Measurements from ENCODE around the gene TMEM178B. TPM values are rescaled to one million over a fixed set of nuclear protein-coding genes. Genes with fewer than 3 reads are reported as not detected.
A peak's percentile ranks its signal among the peaks of the same experiment; 100 is the strongest.

Gene TMEM178B
- total RNA-seq, 2 experiments from 2014 or later = not detected

DNA sequence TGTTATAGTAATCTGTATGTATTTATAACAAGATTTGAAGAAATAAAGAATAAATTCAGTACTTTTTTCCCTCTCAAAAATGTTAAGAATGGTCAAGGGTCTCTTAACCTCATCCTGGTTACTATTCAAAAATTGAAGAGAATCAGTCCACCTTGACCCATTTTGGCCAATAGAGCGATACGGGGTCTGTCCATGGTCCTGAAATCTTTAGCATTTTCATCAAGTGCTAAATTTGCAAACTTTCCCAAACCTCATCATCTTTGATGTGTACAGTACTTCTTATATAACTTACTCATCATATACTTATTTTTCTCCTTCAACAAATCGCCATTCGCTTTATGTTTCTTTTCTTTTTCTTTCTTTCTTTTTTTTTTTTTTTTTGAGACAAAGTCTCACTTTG lies 23.6 kb downstream of the TMEM178B start:
- no peak for ATAC-seq (ENCODE audit: poor library complexity)
- intact Hi-C loops (cut with DNase I, micrococcal nuclease) = no loop called here
- Mint-ChIP-seq H3K36me3 (ENCODE audit: low read depth) (no peaks in the 10 kb centered on the region), H3K9me3 (peaks cover 2% of the 10 kb centered on the region), H3K27me3 (peaks cover 21% of the 10 kb centered on the region), H3K4me1 (ENCODE audit: low read depth) (no peaks in the 10 kb centered on the region), H3K27ac (no peak overlapping the region), H3K4me3 (no peak overlapping the region)
- no peaks in the 10 kb centered on the region for H3K9me3 ChIP-seq (ENCODE audit: control insufficient read depth in 1 of 2, insufficient read depth in 1 of 2, low read length in 2 of 2)
- CTCF ChIA-PET = no interaction called here
- H3K4me3 ChIP-seq (ENCODE audit: low read length) = no peak overlapping the region
- H3K27me3 ChIP-seq (ENCODE audit: control insufficient read depth in 1 of 2, insufficient read depth in 2 of 2, low read length in 2 of 2) = peaks cover 5 to 7% of the 10 kb centered on the region in 2 experiments
- TF ChIP-seq, protein P1, sequence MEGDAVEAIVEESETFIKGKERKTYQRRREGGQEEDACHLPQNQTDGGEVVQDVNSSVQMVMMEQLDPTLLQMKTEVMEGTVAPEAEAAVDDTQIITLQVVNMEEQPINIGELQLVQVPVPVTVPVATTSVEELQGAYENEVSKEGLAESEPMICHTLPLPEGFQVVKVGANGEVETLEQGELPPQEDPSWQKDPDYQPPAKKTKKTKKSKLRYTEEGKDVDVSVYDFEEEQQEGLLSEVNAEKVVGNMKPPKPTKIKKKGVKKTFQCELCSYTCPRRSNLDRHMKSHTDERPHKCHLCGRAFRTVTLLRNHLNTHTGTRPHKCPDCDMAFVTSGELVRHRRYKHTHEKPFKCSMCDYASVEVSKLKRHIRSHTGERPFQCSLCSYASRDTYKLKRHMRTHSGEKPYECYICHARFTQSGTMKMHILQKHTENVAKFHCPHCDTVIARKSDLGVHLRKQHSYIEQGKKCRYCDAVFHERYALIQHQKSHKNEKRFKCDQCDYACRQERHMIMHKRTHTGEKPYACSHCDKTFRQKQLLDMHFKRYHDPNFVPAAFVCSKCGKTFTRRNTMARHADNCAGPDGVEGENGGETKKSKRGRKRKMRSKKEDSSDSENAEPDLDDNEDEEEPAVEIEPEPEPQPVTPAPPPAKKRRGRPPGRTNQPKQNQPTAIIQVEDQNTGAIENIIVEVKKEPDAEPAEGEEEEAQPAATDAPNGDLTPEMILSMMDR (IDR thresholded peaks at IDR 0.05) = no peak
- H3K27ac ChIP-seq (ENCODE audit: low read depth in 1 of 2, low read length in 2 of 2) = no peak overlapping the region
- H3K4me1 ChIP-seq (ENCODE audit: insufficient read depth, low read length) = no peaks in the 10 kb centered on the region
- peak in 1 of 14 experiments; percentile 8 for DNase-seq
- POLR2A ChIA-PET = interaction anchor here (0.5 kb wide), 1 partner anchor 29 kb away, joined by 3 read pairs; no protein-coding TSS in a partner anchor
- no peaks in the 10 kb centered on the region for H3K36me3 ChIP-seq (ENCODE audit: insufficient read depth, low read length)

DNA sequence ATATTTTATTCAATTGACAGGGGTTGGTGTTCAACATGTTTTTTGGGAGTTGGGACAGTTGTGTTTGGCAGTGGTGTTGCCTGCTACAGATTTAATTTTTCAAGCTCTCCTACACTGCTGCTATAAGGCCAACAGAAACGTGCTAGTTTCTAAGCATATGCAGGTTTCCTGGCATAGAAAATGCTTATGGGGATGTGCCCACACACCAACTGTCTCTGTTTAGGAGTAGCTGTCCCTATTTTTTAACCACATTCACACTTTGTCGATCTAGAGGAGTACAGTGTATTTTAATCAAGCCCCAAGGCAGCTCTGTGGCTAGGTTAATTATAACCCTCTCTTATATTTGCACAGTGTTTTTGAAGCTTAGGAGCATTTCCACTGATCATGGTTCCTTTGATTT lies 28.6 kb downstream of the TMEM178B start:
- Histone ChIP-seq H3K27ac (ENCODE audit: low read depth in 1 of 2, low read length in 2 of 2) (no peak overlapping the region), H3K4me1 (ENCODE audit: insufficient read depth, low read length) (no peaks in the 10 kb centered on the region), H3K4me3 (ENCODE audit: low read length) (no peak overlapping the region), H3K27me3 (ENCODE audit: control insufficient read depth in 1 of 2, insufficient read depth in 2 of 2, low read length in 2 of 2) (peaks cover 6 to 19% of the 10 kb centered on the region in 2 experiments), H3K36me3 (ENCODE audit: insufficient read depth, low read length) (no peaks in the 10 kb centered on the region), H3K9me3 (ENCODE audit: control insufficient read depth in 1 of 2, insufficient read depth in 1 of 2, low read length in 2 of 2) (no peaks in the 10 kb centered on the region)
- DNase-seq = no peak
- Mint-ChIP-seq H3K9me3 (peaks cover 2% of the 10 kb centered on the region), H3K4me1 (ENCODE audit: low read depth) (no peaks in the 10 kb centered on the region), H3K36me3 (ENCODE audit: low read depth) (no peaks in the 10 kb centered on the region), H3K27ac (no peak overlapping the region), H3K27me3 (peaks cover 33% of the 10 kb centered on the region), H3K4me3 (no peak overlapping the region)
- no peak for ATAC-seq (ENCODE audit: poor library complexity)
- intact Hi-C loops (cut with DNase I, micrococcal nuclease) = no loop called here
- ChIA-PET CTCF (no interaction called here), POLR2A (no interaction called here)
- TF ChIP-seq, protein P1 (IDR thresholded peaks at IDR 0.05) = no peak

DNA sequence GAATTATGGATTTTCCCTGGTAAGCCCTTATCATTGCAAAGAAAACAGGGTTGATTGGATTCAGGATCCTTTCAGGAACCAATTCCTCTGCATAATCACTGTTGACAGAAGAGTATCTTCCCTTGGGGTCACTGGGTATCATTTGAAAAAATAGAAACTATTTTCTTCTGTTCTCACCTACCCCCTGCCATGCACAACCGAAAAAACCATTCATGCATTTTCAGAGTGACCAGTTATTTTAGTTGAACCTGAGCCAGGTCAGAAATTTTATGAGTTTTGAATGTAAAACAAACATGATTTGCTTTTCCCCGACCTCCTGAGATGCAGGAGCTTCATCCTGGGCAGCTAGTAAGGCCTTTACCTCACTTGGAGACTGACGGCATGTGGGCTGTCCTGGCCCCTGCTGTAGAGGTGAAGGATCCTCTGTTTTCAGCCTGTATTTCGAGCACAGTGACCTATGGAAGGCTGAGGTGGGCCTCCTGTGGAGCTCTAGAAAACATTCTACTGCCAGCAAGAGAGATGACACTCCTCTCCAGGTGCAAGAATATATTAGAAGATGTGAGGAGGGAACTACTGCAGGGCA lies 30.1 kb downstream of the TMEM178B start:
- ATAC-seq (ENCODE audit: poor library complexity) = no peak
- no peaks in the 10 kb centered on the region for H3K9me3 ChIP-seq (ENCODE audit: control insufficient read depth in 1 of 2, insufficient read depth in 1 of 2, low read length in 2 of 2)
- H3K27me3 ChIP-seq (ENCODE audit: control insufficient read depth in 1 of 2, insufficient read depth in 2 of 2, low read length in 2 of 2) = peaks cover 6 to 19% of the 10 kb centered on the region in 2 experiments
- H3K4me3 ChIP-seq (ENCODE audit: low read length) = no peak overlapping the region
- Mint-ChIP-seq H3K27ac (no peak overlapping the region), H3K36me3 (ENCODE audit: low read depth) (no peaks in the 10 kb centered on the region), H3K27me3 (peaks cover 29% of the 10 kb centered on the region), H3K9me3 (no peaks in the 10 kb centered on the region), H3K4me3 (no peak overlapping the region), H3K4me1 (ENCODE audit: low read depth) (no peaks in the 10 kb centered on the region)
- POLR2A ChIA-PET = no interaction called here
- DNase-seq = no peak
- intact Hi-C loops (cut with DNase I, micrococcal nuclease) = no loop called here
- TF ChIP-seq, protein P1 (IDR thresholded peaks at IDR 0.05) = no peak
- no peak overlapping the region for H3K27ac ChIP-seq (ENCODE audit: low read depth in 1 of 2, low read length in 2 of 2)
- CTCF ChIA-PET = no interaction called here
- no peaks in the 10 kb centered on the region for H3K4me1 ChIP-seq (ENCODE audit: insufficient read depth, low read length)
- no peaks in the 10 kb centered on the region for H3K36me3 ChIP-seq (ENCODE audit: insufficient read depth, low read length)

Measured in CD4-positive, alpha-beta T cell (primary cell).